ENCODE results near the gene ETHE1.
A peak's percentile ranks its signal among the peaks of the same experiment; 100 is the strongest.

Gene ETHE1

GRCh38 chr19:43540381-43540780, 13.4 kb upstream of the ETHE1 start:
- no peak overlapping the region for H4K8ac ChIP-seq (ENCODE audit: low read depth, low read length)
- no peak overlapping the region for H3K18ac ChIP-seq (ENCODE audit: low read length)
- no peak overlapping the region for H3K23ac ChIP-seq (ENCODE audit: low read length)
- no peak overlapping the region for H3K27ac ChIP-seq (ENCODE audit: low read depth, low read length)
- no peaks in the 10 kb centered on the region for H3K79me1 ChIP-seq (ENCODE audit: low read length)
- no peaks in the 10 kb centered on the region for H3K27me3 ChIP-seq (ENCODE audit: insufficient read depth, low read length, poor library complexity)
- no peak overlapping the region for H2BK120ac ChIP-seq (ENCODE audit: low read depth, low read length)
- H3K9ac ChIP-seq (ENCODE audit: low read length), result no peak overlapping the region
- no peak for DNase-seq
- H2BK15ac ChIP-seq (replicated peaks; ENCODE audit: low read depth), result no peak overlapping the region
- no peak overlapping the region for H4K5ac ChIP-seq (ENCODE audit: low read length)
- H2BK5ac ChIP-seq (ENCODE audit: low read length), result no peak overlapping the region
- no CpG with 5 or more reads among the region's 3 CpGs for WGBS (ENCODE audit: extremely low coverage, insufficient coverage, low lambda C conversion rate)
- no peak overlapping the region for H3K56ac ChIP-seq (ENCODE audit: low read length)
- H3K4me2 ChIP-seq (ENCODE audit: low read length), result no peak overlapping the region
- no peak overlapping the region for H3K4ac ChIP-seq (ENCODE audit: low read depth, low read length)
- H3K4me1 ChIP-seq (ENCODE audit: control insufficient read depth, low read depth, low read length), result peaks cover 2% of the 10 kb centered on the region
- no peaks in the 10 kb centered on the region for H3K79me2 ChIP-seq (ENCODE audit: control insufficient read depth, insufficient read depth, low read length)
- H2AK5ac ChIP-seq (ENCODE audit: low read length), result no peak overlapping the region
- peaks cover 10% of the 10 kb centered on the region for H3K36me3 ChIP-seq (ENCODE audit: control insufficient read depth, insufficient read depth, low read length)
- H3K4me3 ChIP-seq (ENCODE audit: low read length), result no peak overlapping the region

DNA sequence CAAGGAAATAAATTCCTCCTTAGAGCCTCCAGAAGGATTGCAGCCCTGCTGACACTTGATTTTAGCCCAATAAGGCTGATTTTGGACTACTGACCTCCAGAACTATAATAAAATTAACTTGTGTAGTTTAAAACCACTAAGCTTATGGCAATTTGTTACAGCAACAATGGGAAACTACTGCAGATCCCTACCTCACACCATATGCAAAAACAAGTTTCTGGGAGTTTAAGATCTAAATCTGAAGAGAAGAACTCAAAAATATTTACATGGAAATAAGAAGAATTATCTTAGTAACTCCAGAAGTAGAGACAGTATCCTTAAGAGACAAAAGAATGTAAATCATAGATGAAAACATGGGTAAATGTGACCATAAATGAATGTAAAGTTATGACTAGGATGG, 11.9 kb upstream of the ETHE1 start:
- H3K4me2 ChIP-seq (ENCODE audit: low read length), result no peak overlapping the region
- no peak overlapping the region for H3K23ac ChIP-seq (ENCODE audit: low read length)
- peaks cover 3% of the 10 kb centered on the region for H3K4me1 ChIP-seq (ENCODE audit: control insufficient read depth, low read depth, low read length)
- no peak overlapping the region for H3K56ac ChIP-seq (ENCODE audit: low read length)
- H3K79me1 ChIP-seq (ENCODE audit: low read length), result no peaks in the 10 kb centered on the region
- H2BK120ac ChIP-seq (ENCODE audit: low read depth, low read length), result no peak overlapping the region
- no peak overlapping the region for H3K4ac ChIP-seq (ENCODE audit: low read depth, low read length)
- H3K27ac ChIP-seq (ENCODE audit: low read depth, low read length), result no peak overlapping the region
- H3K4me3 ChIP-seq (ENCODE audit: low read length), result no peak overlapping the region
- no peak overlapping the region for H4K5ac ChIP-seq (ENCODE audit: low read length)
- peaks cover 10% of the 10 kb centered on the region for H3K36me3 ChIP-seq (ENCODE audit: control insufficient read depth, insufficient read depth, low read length)
- no peak overlapping the region for H3K18ac ChIP-seq (ENCODE audit: low read length)
- H3K27me3 ChIP-seq (ENCODE audit: insufficient read depth, low read length, poor library complexity), result no peaks in the 10 kb centered on the region
- H3K79me2 ChIP-seq (ENCODE audit: control insufficient read depth, insufficient read depth, low read length), result no peaks in the 10 kb centered on the region
- H3K9ac ChIP-seq (ENCODE audit: low read length), result no peak overlapping the region
- no peak overlapping the region for H2BK15ac ChIP-seq (replicated peaks; ENCODE audit: low read depth)
- no peak for DNase-seq
- no peak overlapping the region for H2AK5ac ChIP-seq (ENCODE audit: low read length)
- no peak overlapping the region for H4K8ac ChIP-seq (ENCODE audit: low read depth, low read length)
- no peak overlapping the region for H2BK5ac ChIP-seq (ENCODE audit: low read length)

- Histone ChIP-seq H3K27ac (ENCODE audit: low read depth, low read length) (no peak overlapping the region), H2AK5ac (ENCODE audit: low read length) (no peak overlapping the region), H2BK120ac (ENCODE audit: low read depth, low read length) (no peak overlapping the region), H3K56ac (ENCODE audit: low read length) (peak overlapping the region; percentile 82), H3K18ac (ENCODE audit: low read length) (no peak overlapping the region), H3K4me1 (ENCODE audit: control insufficient read depth, low read depth, low read length) (peaks cover 6% of the 10 kb centered on the region), H3K9ac (ENCODE audit: low read length) (no peak overlapping the region), H2BK15ac (replicated peaks; ENCODE audit: low read depth) (no peak overlapping the region), H3K36me3 (ENCODE audit: control insufficient read depth, insufficient read depth, low read length) (peaks cover 4% of the 10 kb centered on the region), H3K79me2 (ENCODE audit: control insufficient read depth, insufficient read depth, low read length) (no peaks in the 10 kb centered on the region), H3K23ac (ENCODE audit: low read length) (no peak overlapping the region), H4K5ac (ENCODE audit: low read length) (no peak overlapping the region), H3K4ac (ENCODE audit: low read depth, low read length) (no peak overlapping the region), H3K4me3 (ENCODE audit: low read length) (no peak overlapping the region), H3K79me1 (ENCODE audit: low read length) (no peaks in the 10 kb centered on the region), H3K4me2 (ENCODE audit: low read length) (no peak overlapping the region), H2BK5ac (ENCODE audit: low read length) (no peak overlapping the region), H3K27me3 (ENCODE audit: insufficient read depth, low read length, poor library complexity) (no peaks in the 10 kb centered on the region), H4K8ac (ENCODE audit: low read depth, low read length) (no peak overlapping the region)
- no CpG with 5 or more reads among the region's 62 CpGs for WGBS (ENCODE audit: extremely low coverage, insufficient coverage, low lambda C conversion rate)
- peak; percentile 93 for DNase-seq
Measured at GRCh38 chr19:43534816-43535761, 8.1 kb upstream of the ETHE1 start.

DNA sequence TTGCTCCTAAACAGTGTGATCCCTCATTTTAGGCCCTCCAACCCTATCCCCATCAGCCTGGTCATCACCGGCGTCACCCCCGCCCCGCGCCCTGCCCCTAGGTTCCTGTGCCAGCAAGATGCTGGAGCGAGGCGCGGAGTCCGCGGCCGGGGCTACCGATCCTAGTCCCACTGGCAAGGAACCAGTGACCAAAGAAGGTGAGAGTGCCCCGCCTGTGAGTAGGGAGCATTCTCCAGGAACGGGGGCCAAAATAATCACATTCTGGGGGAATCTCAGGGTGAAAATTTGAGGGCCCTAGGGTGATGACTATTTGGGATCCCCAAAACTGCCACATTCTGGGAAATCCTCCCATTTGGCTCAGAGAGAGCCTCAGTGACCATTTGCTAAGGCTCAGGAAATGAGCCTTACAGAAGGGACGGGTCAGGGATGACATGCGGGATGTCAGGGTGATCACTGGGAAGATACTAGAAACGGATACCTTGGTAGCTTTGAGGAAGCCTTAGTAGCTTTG, 7.4 kb upstream of the ETHE1 start:
- Histone ChIP-seq H3K18ac (ENCODE audit: low read length) (no peak overlapping the region), H3K23ac (ENCODE audit: low read length) (peak overlapping the region; percentile 11), H3K79me2 (ENCODE audit: control insufficient read depth, insufficient read depth, low read length) (no peaks in the 10 kb centered on the region), H2BK15ac (replicated peaks; ENCODE audit: low read depth) (no peak overlapping the region), H4K8ac (ENCODE audit: low read depth, low read length) (no peak overlapping the region), H2AK5ac (ENCODE audit: low read length) (no peak overlapping the region), H3K4me3 (ENCODE audit: low read length) (no peak overlapping the region), H3K4me1 (ENCODE audit: control insufficient read depth, low read depth, low read length) (peaks cover 6% of the 10 kb centered on the region), H3K27me3 (ENCODE audit: insufficient read depth, low read length, poor library complexity) (no peaks in the 10 kb centered on the region), H3K4me2 (ENCODE audit: low read length) (peak overlapping the region; percentile 29), H3K36me3 (ENCODE audit: control insufficient read depth, insufficient read depth, low read length) (peaks cover 3% of the 10 kb centered on the region), H3K79me1 (ENCODE audit: low read length) (no peaks in the 10 kb centered on the region), H3K4ac (ENCODE audit: low read depth, low read length) (no peak overlapping the region), H2BK120ac (ENCODE audit: low read depth, low read length) (no peak overlapping the region), H3K9ac (ENCODE audit: low read length) (peak overlapping the region; percentile 56), H3K56ac (ENCODE audit: low read length) (peak overlapping the region; percentile 82), H2BK5ac (ENCODE audit: low read length) (no peak overlapping the region), H4K5ac (ENCODE audit: low read length) (no peak overlapping the region), H3K27ac (ENCODE audit: low read depth, low read length) (no peak overlapping the region)
- WGBS (ENCODE audit: extremely low coverage, insufficient coverage, low lambda C conversion rate), result no CpG with 5 or more reads among the region's 17 CpGs
- no peak for DNase-seq

DNA sequence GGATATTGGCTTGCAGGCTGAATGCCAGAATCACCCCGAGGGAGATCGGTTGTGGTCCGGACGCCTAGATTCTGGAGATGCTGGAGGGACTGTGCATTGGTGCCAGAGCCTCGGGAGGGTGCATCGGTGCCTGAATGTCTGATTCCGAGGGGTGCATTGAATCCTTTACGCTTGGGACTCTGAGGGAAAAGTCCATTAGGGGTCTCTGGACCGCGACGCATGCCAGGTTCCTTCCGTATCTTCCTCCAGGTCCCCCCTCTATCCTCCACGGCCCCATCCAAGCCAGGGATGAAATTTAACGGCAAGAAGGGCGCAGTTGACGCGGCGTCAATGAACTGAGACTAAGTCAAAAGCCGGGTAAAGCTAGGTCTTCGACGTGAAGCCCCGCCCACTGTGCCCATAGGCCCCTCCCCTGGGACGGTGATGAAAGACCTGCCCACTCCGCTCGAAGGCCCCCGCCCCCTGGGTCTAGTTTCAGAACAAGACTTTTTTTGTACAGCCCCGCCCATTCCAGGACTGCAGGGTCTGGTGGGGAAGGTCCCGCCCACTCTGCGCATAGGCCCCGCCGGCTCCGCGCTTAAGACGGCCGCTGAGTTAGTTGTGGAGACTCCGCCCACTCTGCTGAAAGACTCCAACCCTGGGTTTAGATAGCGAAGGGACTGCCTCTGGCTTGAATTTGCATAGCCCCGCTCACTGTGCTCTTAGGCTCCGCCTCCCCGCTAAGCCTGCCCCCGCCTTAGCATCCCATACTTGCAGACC, 6.7 kb upstream of the ETHE1 start:
- Histone ChIP-seq H3K4me2 (ENCODE audit: low read length) (peak overlapping the region; percentile 30), H3K9ac (ENCODE audit: low read length) (peak overlapping the region; percentile 28), H2BK15ac (replicated peaks; ENCODE audit: low read depth) (no peak overlapping the region), H3K4me3 (ENCODE audit: low read length) (peak overlapping the region; percentile 0), H3K18ac (ENCODE audit: low read length) (no peak overlapping the region), H4K5ac (ENCODE audit: low read length) (no peak overlapping the region), H4K8ac (ENCODE audit: low read depth, low read length) (no peak overlapping the region), H3K4me1 (ENCODE audit: control insufficient read depth, low read depth, low read length) (peaks cover 6% of the 10 kb centered on the region), H3K79me2 (ENCODE audit: control insufficient read depth, insufficient read depth, low read length) (no peaks in the 10 kb centered on the region), H3K79me1 (ENCODE audit: low read length) (no peaks in the 10 kb centered on the region), H3K27me3 (ENCODE audit: insufficient read depth, low read length, poor library complexity) (no peaks in the 10 kb centered on the region), H2AK5ac (ENCODE audit: low read length) (no peak overlapping the region), H2BK5ac (ENCODE audit: low read length) (no peak overlapping the region), H2BK120ac (ENCODE audit: low read depth, low read length) (no peak overlapping the region), H3K36me3 (ENCODE audit: control insufficient read depth, insufficient read depth, low read length) (peaks cover 3% of the 10 kb centered on the region), H3K56ac (ENCODE audit: low read length) (peak overlapping the region; percentile 28), H3K4ac (ENCODE audit: low read depth, low read length) (no peak overlapping the region), H3K27ac (ENCODE audit: low read depth, low read length) (no peak overlapping the region), H3K23ac (ENCODE audit: low read length) (no peak overlapping the region)
- no CpG with 5 or more reads among the region's 41 CpGs for WGBS (ENCODE audit: extremely low coverage, insufficient coverage, low lambda C conversion rate)
- peak; percentile 99 for DNase-seq
